ENCODE data around the gene PGGHG. TPM values are rescaled to one million over a fixed set of nuclear protein-coding genes. Genes with fewer than 3 reads are reported as not detected.
A peak's percentile ranks its signal among the peaks of the same experiment; 100 is the strongest.
"Not testable (repeated sequence)": the region's sequence is repeated elsewhere in the genome, so short reads cannot be mapped to it uniquely, and the experiment has no call there.

Gene PGGHG
- total RNA-seq, 8 experiments from 2014 or later = 0.60 to 40.6 (median 3.3) TPM

DNA sequence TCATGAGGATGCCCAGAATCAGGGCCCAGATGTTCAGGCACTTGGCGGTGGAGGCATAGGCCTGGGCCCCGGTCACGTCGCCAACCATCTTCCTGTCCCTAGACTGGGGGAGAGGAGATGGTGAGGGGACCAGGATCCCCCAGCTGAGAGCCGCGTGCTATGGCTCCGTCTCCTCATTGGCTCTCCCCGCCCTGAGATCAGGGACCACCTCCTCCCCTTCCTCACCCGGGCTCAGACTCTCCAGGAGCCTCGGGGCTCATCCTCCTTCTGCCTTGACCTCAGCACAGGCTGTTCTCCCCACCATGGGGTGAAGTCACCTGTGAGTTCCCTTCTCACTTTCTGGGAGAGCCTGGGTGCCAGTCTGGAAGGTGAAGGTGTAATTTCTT is 31.0 kb downstream of the PGGHG start:
- ATAC-seq (replicated peaks in 6 of 8) = peak in 3 of 8 experiments; percentile 0 to 5 (median 2)
- 0% methylated on average over 3 of the region's 10 CpGs; no CpG with 5 or more reads in 9 of the 10 experiments for WGBS, 10 experiments
- H3K4me1 ChIP-seq (replicated peaks in 1 of 2) = peaks cover 14 to 24% of the 10 kb centered on the region in 2 donors
- in situ Hi-C loops (cut with MboI; ENCODE audit: low pct_unique_long_range_greater_than_20kb in 2 of 9, low sequenced_read_pairs in 9 of 9, unreplicated experiment in 9 of 9); H3K27ac ChIP-seq; H3K4me3 ChIP-seq: not testable (repeated sequence)

GRCh38 chr11:324156-324555 is 35.2 kb downstream of the PGGHG start:
- 20 to 80% (median 71%) methylated on average over 1 to 8 of the region's 11 CpGs; no CpG with 5 or more reads in 1 of the 10 experiments for WGBS, 10 experiments
- H3K4me3 ChIP-seq = no peak overlapping the region
- H3K27ac ChIP-seq = peak overlapping the region in 1 of 2 donors; percentile 55
- H3K4me1 ChIP-seq (replicated peaks in 1 of 2) = peaks cover 13 to 31% of the 10 kb centered on the region in 2 donors
- ATAC-seq (replicated peaks in 6 of 8) = peak in 1 of 8 experiments; percentile 7
- in situ Hi-C loops (cut with MboI; ENCODE audit: low pct_unique_long_range_greater_than_20kb in 2 of 9, low sequenced_read_pairs in 9 of 9, unreplicated experiment in 9 of 9) = no loop called here

- Histone ChIP-seq H3K4me1 (replicated peaks in 1 of 2) (peaks cover 10 to 26% of the 10 kb centered on the region in 2 donors), H3K27ac (peak overlapping the region in 1 of 2 donors; percentile 55)
- WGBS, 10 experiments = 33 to 68% (median 49%) methylated on average over 3 to 15 of the region's 34 CpGs
- H3K4me3 ChIP-seq; in situ Hi-C loops (cut with MboI; ENCODE audit: low pct_unique_long_range_greater_than_20kb in 2 of 9, low sequenced_read_pairs in 9 of 9, unreplicated experiment in 9 of 9): not testable (repeated sequence)
- peak in 5 of 8 experiments; percentile 31 to 68 (median 55) for ATAC-seq (replicated peaks in 6 of 8)
Measured at GRCh38 chr11:324593-325517, 35.9 kb downstream of the PGGHG start.

DNA sequence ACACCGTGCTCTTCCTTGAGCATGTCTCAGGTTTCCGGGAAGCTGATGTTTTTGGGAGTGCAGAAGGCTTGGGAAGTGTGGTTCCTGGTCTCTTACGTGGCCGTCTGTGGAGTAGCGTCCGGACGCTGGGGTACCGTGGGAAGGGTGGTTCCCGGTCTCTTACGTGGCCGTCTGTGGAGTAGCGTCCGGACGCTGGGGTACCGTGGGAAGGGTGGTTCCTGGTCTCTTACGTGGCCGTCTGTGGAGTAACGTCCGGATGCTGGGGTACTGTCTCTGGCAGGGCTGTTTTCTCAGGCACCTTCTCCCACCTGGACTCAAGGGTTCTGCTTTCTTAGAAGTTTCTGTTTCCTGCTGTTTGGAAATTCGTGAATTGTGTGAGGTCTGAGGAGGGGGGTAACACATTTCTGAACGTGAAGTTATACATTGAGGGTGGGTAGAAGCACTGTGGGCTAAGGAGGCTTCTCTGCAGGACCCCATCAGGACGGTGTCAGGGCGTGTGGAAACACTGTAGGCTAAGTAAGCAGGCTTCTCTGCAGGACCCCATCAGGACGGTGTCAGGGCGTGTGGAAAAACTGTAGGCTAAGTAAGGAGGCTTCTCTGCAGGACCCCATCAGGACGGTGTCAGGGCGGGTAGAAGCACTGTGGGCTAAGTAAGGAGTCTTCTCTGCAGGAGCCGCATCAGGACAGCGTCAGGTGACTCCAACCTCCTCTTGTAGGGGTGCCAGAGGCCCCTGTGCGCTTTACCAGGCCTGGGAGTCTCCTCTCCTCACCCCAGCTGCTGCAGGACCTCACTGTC is 37.1 kb downstream of the PGGHG start:
- H3K27ac ChIP-seq = no peak overlapping the region
- WGBS, 10 experiments = 83 to 100% (median 92%) methylated on average over 1 to 17 of the region's 30 CpGs; no CpG with 5 or more reads in 3 of the 10 experiments

DNA sequence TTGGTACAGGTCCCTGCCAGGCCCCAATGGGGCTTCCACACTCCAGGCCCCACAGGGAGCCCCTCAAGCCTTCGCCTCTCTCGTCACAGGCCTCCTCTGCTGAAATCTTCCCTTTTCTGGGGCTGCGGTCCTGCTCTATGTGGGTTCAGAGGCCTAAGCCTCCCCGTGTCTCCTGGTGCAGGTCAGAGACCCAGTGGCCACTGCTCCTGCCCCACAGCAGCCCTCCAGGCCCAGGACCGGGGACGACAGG is 37.6 kb downstream of the PGGHG start:
- WGBS, 10 experiments = 20 to 75% (median 33%) methylated on average over 1 to 2 of the region's 6 CpGs; no CpG with 5 or more reads in 7 of the 10 experiments
- peaks cover 10 to 18% of the 10 kb centered on the region in 2 donors for H3K4me1 ChIP-seq (replicated peaks in 1 of 2)
- in situ Hi-C loops (cut with MboI; ENCODE audit: low pct_unique_long_range_greater_than_20kb in 2 of 9, low sequenced_read_pairs in 9 of 9, unreplicated experiment in 9 of 9) = no loop called here
- no peak overlapping the region for H3K4me3 ChIP-seq
- H3K27ac ChIP-seq = no peak overlapping the region
- ATAC-seq (replicated peaks in 6 of 8) = no peak

More for the DNA sequence above, 37.1 kb downstream of the PGGHG start:
- ATAC-seq (replicated peaks in 6 of 8) = peak in 1 of 8 experiments; percentile 15
- in situ Hi-C loops (cut with MboI; ENCODE audit: low pct_unique_long_range_greater_than_20kb in 2 of 9, low sequenced_read_pairs in 9 of 9, unreplicated experiment in 9 of 9) = no loop called here
- Histone ChIP-seq H3K4me3 (no peak overlapping the region), H3K4me1 (replicated peaks in 1 of 2) (peaks cover 10 to 18% of the 10 kb centered on the region in 2 donors)

DNA sequence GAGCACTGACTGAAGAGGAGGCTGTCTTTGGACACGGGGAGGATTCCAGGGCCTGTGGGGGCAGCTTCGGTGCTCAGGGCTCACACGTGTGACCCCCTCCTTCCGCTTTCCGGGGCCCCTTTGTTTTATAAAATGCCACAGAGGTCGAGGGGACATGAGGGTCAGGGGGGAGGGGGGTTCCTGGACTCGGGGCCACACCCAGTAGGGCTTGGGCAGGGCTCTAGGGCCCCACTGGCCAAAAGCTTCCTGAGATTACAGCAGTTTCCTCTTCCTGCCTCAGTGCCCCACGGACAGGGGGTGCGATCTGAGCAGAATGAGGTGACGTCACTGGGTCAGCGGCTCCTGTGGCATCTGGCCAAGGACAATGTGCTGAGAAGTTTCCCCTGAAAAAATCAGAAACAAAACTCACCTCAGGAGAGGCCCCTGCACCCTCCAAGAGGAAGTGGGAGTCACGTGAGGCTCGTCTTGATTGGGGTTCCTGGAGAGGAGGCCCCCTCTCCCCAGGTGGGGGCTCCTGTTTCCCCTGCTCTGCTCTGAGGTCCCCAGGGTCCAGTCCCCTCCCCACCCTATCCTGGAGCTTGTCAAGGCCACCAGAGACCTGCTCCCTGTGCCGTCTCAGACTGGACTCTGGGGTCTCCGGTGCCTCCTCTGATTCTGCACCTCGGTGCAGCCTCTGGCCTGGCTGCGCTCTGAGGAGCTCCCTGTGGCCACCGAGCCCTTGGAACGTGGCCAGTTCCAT is 38.1 kb downstream of the PGGHG start:
- peak in 1 of 8 experiments; percentile 18 for ATAC-seq (replicated peaks in 6 of 8)
- WGBS, 10 experiments = 60 to 100% (median 90%) methylated on average over 1 to 4 of the region's 19 CpGs; no CpG with 5 or more reads in 4 of the 10 experiments
- no peak overlapping the region for H3K27ac ChIP-seq

DNA sequence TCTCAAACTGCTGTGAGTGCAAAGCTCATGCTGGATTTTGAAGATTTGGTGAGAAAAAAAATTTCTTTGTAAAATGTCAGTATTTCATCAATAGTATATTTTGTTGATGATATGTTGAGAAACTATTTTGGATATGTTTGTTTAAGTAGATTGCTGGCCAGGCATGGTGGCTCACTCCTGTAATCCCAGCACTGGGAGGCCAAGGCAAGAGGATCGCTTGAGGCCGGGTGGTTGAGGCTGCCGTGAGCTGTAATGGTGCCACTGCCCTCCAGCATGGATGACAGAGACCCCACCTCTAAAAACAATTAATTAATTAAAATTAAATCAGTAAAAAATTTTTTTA is 38.6 kb downstream of the PGGHG start:
- Histone ChIP-seq H3K27ac (no peak overlapping the region), H3K4me1 (replicated peaks in 1 of 2) (peaks cover 10 to 18% of the 10 kb centered on the region in 2 donors)
- ATAC-seq (replicated peaks in 6 of 8) = no peak

More for the DNA sequence above, 38.1 kb downstream of the PGGHG start:
- in situ Hi-C loops (cut with MboI; ENCODE audit: low pct_unique_long_range_greater_than_20kb in 2 of 9, low sequenced_read_pairs in 9 of 9, unreplicated experiment in 9 of 9) = no loop called here
- no peak overlapping the region for H3K4me3 ChIP-seq
- peaks cover 10 to 18% of the 10 kb centered on the region in 2 donors for H3K4me1 ChIP-seq (replicated peaks in 1 of 2)

DNA sequence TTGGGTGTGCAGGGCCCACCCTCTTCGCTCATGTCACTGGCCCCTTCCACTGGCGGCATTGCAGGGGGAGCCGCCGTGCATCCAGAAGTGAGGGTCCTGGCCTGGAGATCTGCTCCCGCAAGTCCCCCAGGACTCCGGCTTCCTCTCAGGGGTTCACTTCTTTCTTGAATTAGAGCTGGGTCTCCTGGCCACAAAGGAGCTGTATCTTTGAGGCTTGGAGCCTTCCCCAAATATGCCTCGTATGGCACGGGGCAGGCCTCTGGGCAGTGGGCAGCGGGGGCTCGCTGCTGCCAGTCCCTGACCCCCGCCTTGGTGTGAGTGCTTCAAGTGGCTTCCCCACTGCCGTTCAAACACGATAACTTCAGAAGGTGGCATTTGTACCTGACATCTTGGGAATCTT is 39.1 kb downstream of the PGGHG start:
- in situ Hi-C loops (cut with MboI; ENCODE audit: low pct_unique_long_range_greater_than_20kb in 2 of 9, low sequenced_read_pairs in 9 of 9, unreplicated experiment in 9 of 9) = no loop called here

More for the DNA sequence above, 38.6 kb downstream of the PGGHG start:
- 87 to 100% (median 92%) methylated on average over 2 to 3 of the region's 3 CpGs; no CpG with 5 or more reads in 4 of the 10 experiments for WGBS, 10 experiments
- in situ Hi-C loops (cut with MboI; ENCODE audit: low pct_unique_long_range_greater_than_20kb in 2 of 9, low sequenced_read_pairs in 9 of 9, unreplicated experiment in 9 of 9) = no loop called here
- no peak overlapping the region for H3K4me3 ChIP-seq

DNA sequence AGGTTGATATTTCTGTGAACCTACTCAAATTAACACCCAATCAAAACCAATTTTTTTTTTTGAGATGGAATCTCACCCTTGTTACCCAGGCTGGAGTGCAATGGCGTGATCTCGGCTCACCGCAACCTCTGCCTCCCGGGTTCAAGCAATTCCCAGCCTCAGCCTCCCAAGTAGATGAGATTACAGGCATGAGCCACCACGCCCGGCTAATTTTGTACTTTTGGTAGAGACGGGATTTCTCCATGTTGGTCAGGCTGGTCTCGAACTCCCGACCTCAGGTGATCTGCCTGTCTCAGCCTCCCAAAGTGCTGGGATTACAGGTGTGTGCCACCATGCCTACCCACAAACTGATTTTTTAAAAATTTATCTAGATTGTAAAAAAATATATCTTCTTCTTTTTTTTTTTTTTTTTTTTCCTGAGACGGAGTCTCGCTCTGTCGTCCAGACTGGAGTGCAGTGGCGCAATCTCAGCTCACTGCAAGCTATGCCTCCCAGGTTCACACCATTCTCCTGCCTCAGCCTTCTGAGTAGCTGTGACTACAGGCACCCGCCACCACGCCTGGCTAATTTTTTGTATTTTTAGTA is 39.7 kb downstream of the PGGHG start:
- 71 to 100% (median 90%) methylated on average over 3 to 11 of the region's 15 CpGs for WGBS, 10 experiments
- H3K4me1 ChIP-seq (replicated peaks in 1 of 2) = peaks cover 11 to 18% of the 10 kb centered on the region in 2 donors
- ATAC-seq (replicated peaks in 6 of 8); in situ Hi-C loops (cut with MboI; ENCODE audit: low pct_unique_long_range_greater_than_20kb in 2 of 9, low sequenced_read_pairs in 9 of 9, unreplicated experiment in 9 of 9); H3K27ac ChIP-seq; H3K4me3 ChIP-seq: not testable (repeated sequence)

More for the DNA sequence above, 39.1 kb downstream of the PGGHG start:
- Histone ChIP-seq H3K4me3 (no peak overlapping the region), H3K27ac (no peak overlapping the region), H3K4me1 (replicated peaks in 1 of 2) (peaks cover 10 to 18% of the 10 kb centered on the region in 2 donors)
- 94 to 100% (median 100%) methylated on average over 1 to 8 of the region's 13 CpGs; no CpG with 5 or more reads in 4 of the 10 experiments for WGBS, 10 experiments
- ATAC-seq (replicated peaks in 6 of 8) = no peak

DNA sequence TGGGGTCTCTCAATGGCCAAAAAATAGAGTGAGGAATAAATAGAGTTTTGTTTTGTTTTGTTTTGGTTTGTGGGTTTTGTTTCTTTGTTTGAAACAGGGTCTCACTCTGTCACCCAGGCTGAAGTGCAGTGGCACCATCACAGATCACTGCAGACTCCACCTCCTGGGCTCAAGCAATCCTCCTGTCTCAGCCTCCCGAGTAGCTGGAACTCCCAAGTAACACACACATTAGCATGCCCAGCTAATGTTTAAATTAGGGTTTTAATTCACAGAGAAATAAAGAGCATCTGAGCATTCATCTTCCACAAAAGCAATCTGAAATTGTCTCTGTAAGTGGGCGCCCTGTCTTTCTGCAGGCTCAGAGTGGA is 40.9 kb downstream of the PGGHG start:
- in situ Hi-C loops (cut with MboI; ENCODE audit: low pct_unique_long_range_greater_than_20kb in 2 of 9, low sequenced_read_pairs in 9 of 9, unreplicated experiment in 9 of 9) = no loop called here
- Histone ChIP-seq H3K4me1 (replicated peaks in 1 of 2) (peaks cover 12 to 24% of the 10 kb centered on the region in 2 donors), H3K27ac (no peak overlapping the region), H3K4me3 (no peak overlapping the region)
- ATAC-seq (replicated peaks in 6 of 8) = no peak
- 88 to 100% (median 95%) methylated on average over 1 to 2 of the region's 2 CpGs; no CpG with 5 or more reads in 6 of the 10 experiments for WGBS, 10 experiments

DNA sequence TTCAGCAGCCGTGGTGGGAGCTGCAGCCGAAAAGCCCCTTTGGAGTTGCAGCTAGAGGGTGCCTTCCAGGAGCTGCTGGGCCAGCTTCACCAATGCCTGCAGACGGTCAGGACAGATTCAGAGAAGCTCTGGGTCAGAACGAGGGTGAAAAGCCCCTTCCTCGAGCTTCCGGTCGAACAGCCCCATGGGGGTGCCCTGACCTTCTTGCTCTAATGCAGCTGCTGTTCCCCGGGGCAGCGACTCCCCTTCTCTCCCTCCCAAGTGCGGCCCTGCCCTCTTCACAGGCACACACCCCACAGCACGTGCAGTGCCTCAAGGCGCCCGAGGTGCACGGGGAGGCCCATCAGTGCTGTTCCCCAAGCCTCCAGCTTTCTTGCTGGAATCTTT is 41.4 kb downstream of the PGGHG start:
- WGBS, 10 experiments = 77 to 100% (median 80%) methylated on average over 1 to 8 of the region's 14 CpGs; no CpG with 5 or more reads in 5 of the 10 experiments
- ATAC-seq (replicated peaks in 6 of 8) = peak in 2 of 8 experiments; percentile 13 to 52

DNA sequence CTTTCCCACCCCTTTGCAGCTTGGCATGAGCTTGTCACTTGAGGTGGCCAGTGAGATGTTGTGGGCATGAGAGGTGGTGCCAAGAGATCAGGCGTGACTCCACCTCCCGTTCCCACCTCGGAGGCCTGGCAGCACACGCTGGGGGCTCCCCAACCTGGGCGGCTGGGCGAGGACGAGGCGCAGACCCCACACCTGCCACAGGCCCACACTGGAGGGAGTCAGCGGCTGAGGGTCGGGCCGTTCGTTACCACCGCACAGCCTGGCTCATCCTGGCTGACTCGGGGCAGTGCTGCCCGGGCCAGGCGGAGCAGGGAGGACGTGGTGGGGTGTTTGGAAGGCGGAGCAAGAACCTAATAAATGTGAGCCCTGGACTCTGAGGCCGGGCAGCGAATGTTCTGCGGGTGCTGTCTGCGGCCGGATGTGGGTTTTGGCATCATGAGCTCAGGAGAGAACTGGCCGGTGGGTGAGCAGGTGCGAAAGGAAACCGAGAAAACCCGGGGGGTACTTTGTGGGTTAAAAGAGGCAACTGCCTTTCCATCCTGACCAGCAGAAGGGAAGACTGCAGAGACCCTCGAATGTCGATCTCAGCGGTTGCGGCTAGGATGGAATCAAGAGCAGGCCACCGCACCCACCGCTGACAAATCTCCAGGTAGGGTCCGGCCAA is 41.9 kb downstream of the PGGHG start:
- Histone ChIP-seq H3K4me1 (replicated peaks in 1 of 2) (peaks cover 15 to 29% of the 10 kb centered on the region in 2 donors), H3K27ac (no peak overlapping the region), H3K4me3 (no peak overlapping the region)
- WGBS, 10 experiments = 77 to 95% (median 91%) methylated on average over 2 to 23 of the region's 34 CpGs; no CpG with 5 or more reads in 2 of the 10 experiments
- in situ Hi-C loops (cut with MboI; ENCODE audit: low pct_unique_long_range_greater_than_20kb in 2 of 9, low sequenced_read_pairs in 9 of 9, unreplicated experiment in 9 of 9) = no loop called here
- ATAC-seq (replicated peaks in 6 of 8) = no peak

More for the DNA sequence above, 41.4 kb downstream of the PGGHG start:
- Histone ChIP-seq H3K27ac (no peak overlapping the region), H3K4me1 (replicated peaks in 1 of 2) (peaks cover 10 to 24% of the 10 kb centered on the region in 2 donors), H3K4me3 (no peak overlapping the region)
- in situ Hi-C loops (cut with MboI; ENCODE audit: low pct_unique_long_range_greater_than_20kb in 2 of 9, low sequenced_read_pairs in 9 of 9, unreplicated experiment in 9 of 9) = no loop called here
